Activated T-helper 1 cell treated with anti-CD3 and anti-CD28 coated beads, Interleukin-12 subunit alpha, Interleukin-12 subunit beta, Interleukin-2, Interleukin-4 antibody, amounts not matched to agents 30 ng/mL and 10 ng/mL and 1 ng/mL, durations not matched to agents 14 hours and 24 hours and 36 hours (primary cell): ENCODE results near the gene RGS3. TPM values are rescaled to one million over a fixed set of nuclear protein-coding genes. Genes with fewer than 3 reads are reported as not detected.

Experiments used
- DNase-seq: peaks from one replicate; pipeline ENCODE4 v3.0.0; 2021; ENCODE audit warnings: low spot score
- H3K27ac Mint-ChIP-seq: one replicate; pipeline ENCODE4 v1.8.0; 2021; ENCODE audit warnings: mild to moderate bottlenecking, mixed read lengths
- H3K27me3 Mint-ChIP-seq: one replicate; pipeline ENCODE4 v1.8.0; 2022; ENCODE audit warnings: mild to moderate bottlenecking, moderate library complexity, mixed read lengths; ENCODE audit not compliant: insufficient read depth
- H3K36me3 Mint-ChIP-seq: one replicate; pipeline ENCODE4 v1.8.0; 2021; ENCODE audit warnings: low read depth, mixed read lengths
- H3K4me1 Mint-ChIP-seq: one replicate; pipeline ENCODE4 v1.8.0; 2021; ENCODE audit warnings: low read depth, mixed read lengths
- H3K4me3 Mint-ChIP-seq: one replicate; pipeline ENCODE4 v1.8.0; 2021; ENCODE audit warnings: mild to moderate bottlenecking, moderate library complexity, mixed read lengths
- H3K9me3 Mint-ChIP-seq: one replicate; pipeline ENCODE4 v1.8.0; 2021; ENCODE audit warnings: mixed read lengths
- intact Hi-C: fragments of 100-400 bp; cut with micrococcal nuclease; formaldehyde crosslinking; loops from one replicate; pipeline ENCODE4 v1.15.1; 2024
- total RNA-seq: library from RNA; stranded (reverse); gene quantifications from 2 replicates; pipeline ENCODE4 v1.2.3, GENCODE V29; 2022

The RGS3 gene
- total RNA-seq, 1 donor from 2014 or later = 128 TPM

DNA sequence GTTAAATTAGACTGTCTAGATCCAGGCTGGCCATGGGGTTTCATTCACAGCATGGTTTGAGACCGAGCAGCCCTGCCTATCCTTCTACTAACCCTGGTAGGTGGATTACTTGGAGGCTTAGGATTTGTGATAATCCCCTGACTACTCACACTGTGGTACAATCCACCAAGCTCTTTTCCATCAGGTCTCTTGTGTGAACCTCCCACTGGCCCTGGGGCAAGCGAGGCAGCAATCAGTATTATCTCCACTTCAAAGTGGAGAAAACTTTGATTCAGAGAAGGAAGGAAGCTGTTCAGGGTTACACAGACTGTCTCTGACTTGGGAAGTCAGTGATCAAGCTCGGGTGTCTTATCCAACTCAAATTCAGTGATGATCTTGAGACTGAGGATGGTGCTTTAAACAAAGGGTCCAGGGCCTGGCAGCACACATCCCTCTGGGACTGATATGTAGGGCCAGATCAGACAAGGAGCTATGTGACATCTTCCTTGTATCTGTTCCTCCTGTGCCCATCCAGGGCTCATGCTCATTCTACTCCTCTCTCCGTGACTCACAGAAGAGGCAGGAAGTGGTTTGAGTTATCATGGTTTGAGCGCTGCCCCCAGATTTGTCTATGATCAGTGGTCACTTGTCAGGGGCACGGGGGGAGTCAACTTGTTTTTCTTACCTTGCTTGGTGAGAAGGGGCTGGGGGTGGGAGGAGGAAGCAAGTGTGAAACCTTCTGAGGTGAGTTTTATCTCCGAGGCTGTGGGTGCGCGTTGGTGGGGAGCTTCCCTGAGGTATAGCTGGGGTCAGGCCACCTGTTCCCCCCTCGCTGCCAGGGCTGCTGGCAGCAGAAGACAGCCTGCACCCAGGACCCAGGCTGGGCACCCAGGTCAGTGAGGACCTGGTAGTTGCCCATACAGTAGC is 48.6 kb downstream of the RGS3 start:
- H3K27me3 Mint-ChIP-seq = peaks cover 3% of the 10 kb centered on the region

GRCh38 chr9:113513111-113513510 is 49.6 kb downstream of the RGS3 start:
- peaks cover 2% of the 10 kb centered on the region for H3K36me3 Mint-ChIP-seq
- peaks cover 3% of the 10 kb centered on the region for H3K27me3 Mint-ChIP-seq
- DNase-seq = no peak
- intact Hi-C loops = loop anchor here (2.0 to 10.0 kb wide), 4 partner anchors 172 to 1478 kb away; partner anchors contain the start of genes AKNA and WDR31
- no peaks in the 10 kb centered on the region for H3K9me3 Mint-ChIP-seq
- peak overlapping the region; percentile 90 for H3K27ac Mint-ChIP-seq
- H3K4me3 Mint-ChIP-seq = peak overlapping the region; percentile 74
- H3K4me1 Mint-ChIP-seq = peaks cover 77% of the 10 kb centered on the region

More for the DNA sequence above, 48.6 kb downstream of the RGS3 start:
- Mint-ChIP-seq H3K4me3 (peak overlapping the region; percentile 62), H3K27ac (peak overlapping the region; percentile 90), H3K36me3 (no peaks in the 10 kb centered on the region), H3K4me1 (peaks cover 76% of the 10 kb centered on the region), H3K9me3 (no peaks in the 10 kb centered on the region)
- peak; percentile 57 for DNase-seq
- intact Hi-C loops = loop anchor here (1.0 to 10.0 kb wide), 8 partner anchors 11 to 1477 kb away; partner anchors contain the start of genes AKNA and WDR31

- Mint-ChIP-seq H3K4me3 (peak overlapping the region; percentile 74), H3K36me3 (peaks cover 7% of the 10 kb centered on the region), H3K27me3 (peaks cover 3% of the 10 kb centered on the region)
These were observed 50.0 kb downstream of the RGS3 start for GRCh38 chr9:113513536-113513935.

GRCh38 chr9:113514061-113514460 is 50.5 kb downstream of the RGS3 start:
- peak overlapping the region; percentile 68 for H3K27ac Mint-ChIP-seq
- DNase-seq = no peak
- H3K9me3 Mint-ChIP-seq = no peaks in the 10 kb centered on the region
- intact Hi-C loops = loop anchor here (10.0 kb wide), 3 partner anchors 871 to 1479 kb away; partner anchors contain the start of gene AKNA
- H3K4me3 Mint-ChIP-seq = no peak overlapping the region
- peaks cover 12% of the 10 kb centered on the region for H3K36me3 Mint-ChIP-seq
- H3K27me3 Mint-ChIP-seq = peaks cover 3% of the 10 kb centered on the region
- peaks cover 78% of the 10 kb centered on the region for H3K4me1 Mint-ChIP-seq

More at GRCh38 chr9:113513536-113513935, 50.0 kb downstream of the RGS3 start:
- intact Hi-C loops = loop anchor here (2.0 to 10.0 kb wide), 4 partner anchors 173 to 1479 kb away; partner anchors contain the start of genes AKNA and WDR31
- H3K9me3 Mint-ChIP-seq = no peaks in the 10 kb centered on the region
- H3K27ac Mint-ChIP-seq = peak overlapping the region; percentile 90
- peaks cover 77% of the 10 kb centered on the region for H3K4me1 Mint-ChIP-seq
- DNase-seq = no peak

DNA sequence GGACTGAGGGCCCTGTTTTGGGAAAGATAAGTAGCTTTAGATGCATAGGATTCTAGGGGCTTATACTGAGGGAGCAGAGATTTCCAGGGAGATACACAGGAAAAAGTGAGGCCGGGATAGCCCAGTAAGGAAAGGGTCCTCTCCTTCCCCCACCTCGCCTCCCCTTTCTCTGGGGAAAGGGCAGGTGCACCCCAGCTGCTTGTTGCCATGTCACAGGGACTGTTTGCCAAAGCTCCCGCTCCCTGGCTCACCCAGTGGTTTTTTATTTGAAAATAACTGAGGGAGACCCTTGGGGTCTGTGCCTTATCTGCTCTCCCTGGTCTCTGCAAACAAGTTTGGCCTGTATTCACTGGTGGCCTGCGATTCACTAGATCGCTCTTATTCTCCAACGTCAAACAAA is 51.2 kb downstream of the RGS3 start:
- DNase-seq = no peak
- H3K9me3 Mint-ChIP-seq = no peaks in the 10 kb centered on the region
- intact Hi-C loops = loop anchor here (10.0 kb wide), 3 partner anchors 870 to 1480 kb away; partner anchors contain the start of gene AKNA
- no peaks in the 10 kb centered on the region for H3K27me3 Mint-ChIP-seq
- H3K4me1 Mint-ChIP-seq = peaks cover 82% of the 10 kb centered on the region
- H3K36me3 Mint-ChIP-seq = peaks cover 17% of the 10 kb centered on the region
- H3K4me3 Mint-ChIP-seq = no peak overlapping the region
- H3K27ac Mint-ChIP-seq = no peak overlapping the region

- H3K27ac Mint-ChIP-seq = no peak overlapping the region
- H3K27me3 Mint-ChIP-seq = no peaks in the 10 kb centered on the region
- intact Hi-C loops = loop anchor here (2.0 to 10.0 kb wide), 5 partner anchors 69 to 1481 kb away; partner anchors contain the start of gene AKNA
- peaks cover 85% of the 10 kb centered on the region for H3K4me1 Mint-ChIP-seq
- H3K9me3 Mint-ChIP-seq = no peaks in the 10 kb centered on the region
- no peak for DNase-seq
- peaks cover 24% of the 10 kb centered on the region for H3K36me3 Mint-ChIP-seq
- no peak overlapping the region for H3K4me3 Mint-ChIP-seq
These were observed 52.3 kb downstream of the RGS3 start for GRCh38 chr9:113515862-113516261.

DNA sequence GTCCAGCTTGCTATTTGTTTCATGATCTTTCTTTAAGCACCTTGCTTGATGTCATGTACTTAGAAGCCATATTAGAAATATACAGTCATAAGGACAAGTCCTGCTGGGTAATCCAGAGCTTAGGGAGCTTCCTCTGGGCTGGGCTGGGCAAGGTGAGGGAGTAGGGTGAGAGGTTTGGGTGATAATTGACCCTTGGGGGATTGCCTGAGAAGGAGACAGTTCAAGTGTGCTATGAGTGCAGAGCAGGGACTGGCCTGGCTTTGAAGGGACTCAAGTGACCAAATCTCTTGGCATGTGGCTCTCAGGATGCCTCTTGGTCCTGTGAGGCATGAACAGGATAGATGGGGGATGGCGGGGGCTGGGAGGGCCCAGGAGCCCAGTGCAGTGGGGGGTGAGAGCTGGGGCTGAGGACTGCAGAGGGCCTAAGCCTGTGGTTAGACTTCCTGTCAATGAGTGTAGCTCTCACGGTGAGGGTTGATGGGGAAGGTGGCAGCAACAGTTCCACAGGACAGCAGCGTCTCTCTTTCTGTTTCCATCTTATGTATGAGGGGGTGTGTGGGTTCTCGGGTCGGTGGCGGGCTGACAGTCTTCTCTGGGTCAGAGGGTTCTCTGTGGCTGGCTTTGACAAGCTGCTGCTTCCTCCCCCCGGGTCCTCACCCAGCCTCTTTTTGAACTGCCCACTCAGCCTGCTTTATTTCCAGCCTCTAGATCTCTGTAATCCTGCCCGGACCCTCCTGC is 53.5 kb downstream of the RGS3 start:
- Mint-ChIP-seq H3K27ac (peak overlapping the region; percentile 85), H3K27me3 (no peaks in the 10 kb centered on the region), H3K9me3 (no peaks in the 10 kb centered on the region), H3K4me3 (peak overlapping the region; percentile 95), H3K4me1 (peaks cover 82% of the 10 kb centered on the region), H3K36me3 (peaks cover 32% of the 10 kb centered on the region)
- DNase-seq = peak; percentile 67
- intact Hi-C loops = loop anchor here (1.0 to 10.0 kb wide), 9 partner anchors 62 to 1482 kb away; partner anchors contain the start of genes AKNA, C9orf43, CDC26 and FKBP15

DNA sequence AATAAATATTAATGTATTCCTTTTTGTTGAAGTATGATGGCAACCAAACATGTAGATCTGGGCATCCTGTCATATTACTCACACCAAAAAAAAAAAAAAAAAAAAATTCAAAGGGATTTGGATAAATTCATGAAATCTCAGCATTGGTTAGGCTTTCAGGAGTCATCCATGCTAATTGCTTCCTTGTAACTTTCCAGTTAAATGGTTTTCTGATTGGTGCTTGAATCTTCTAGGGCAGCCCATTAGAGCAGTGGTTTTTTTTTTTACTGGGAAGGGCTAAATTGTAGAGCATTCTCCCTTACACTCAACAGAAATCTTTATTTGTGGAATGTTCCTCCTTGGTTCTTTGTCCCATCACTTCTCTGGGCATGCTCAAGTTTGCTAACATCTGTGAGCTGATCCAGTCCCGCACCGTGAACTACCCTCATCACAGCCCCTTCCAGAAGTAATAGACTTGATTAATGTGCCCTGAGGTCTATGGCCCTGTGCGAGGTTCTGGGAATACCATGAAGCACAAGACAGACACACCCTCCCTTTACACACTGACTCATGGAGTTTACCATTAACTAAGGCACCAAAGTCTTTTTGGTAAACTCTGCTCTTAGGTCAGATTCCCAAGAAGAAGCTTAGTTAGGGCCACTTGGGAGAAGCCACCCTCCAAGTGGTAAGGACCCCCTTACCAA is 56.0 kb downstream of the RGS3 start:
- no peak for DNase-seq
- Mint-ChIP-seq H3K27ac (peak overlapping the region; percentile 85), H3K36me3 (peaks cover 48% of the 10 kb centered on the region), H3K9me3 (no peaks in the 10 kb centered on the region), H3K4me3 (peak overlapping the region; percentile 95), H3K4me1 (peaks cover 82% of the 10 kb centered on the region), H3K27me3 (peaks cover 2% of the 10 kb centered on the region)
- intact Hi-C loops = loop anchor here (10.0 kb wide), 3 partner anchors 865 to 1485 kb away; partner anchors contain the start of gene AKNA

GRCh38 chr9:113520109-113520642 is 56.6 kb downstream of the RGS3 start:
- H3K36me3 Mint-ChIP-seq = peaks cover 54% of the 10 kb centered on the region
- intact Hi-C loops = no loop called here
- DNase-seq = peak; percentile 14
- peak overlapping the region; percentile 52 for H3K27ac Mint-ChIP-seq
- peak overlapping the region; percentile 95 for H3K4me3 Mint-ChIP-seq
- peaks cover 87% of the 10 kb centered on the region for H3K4me1 Mint-ChIP-seq
- peaks cover 2% of the 10 kb centered on the region for H3K27me3 Mint-ChIP-seq
- no peaks in the 10 kb centered on the region for H3K9me3 Mint-ChIP-seq

- no peak for DNase-seq
- H3K9me3 Mint-ChIP-seq = no peaks in the 10 kb centered on the region
These were observed 58.2 kb downstream of the RGS3 start for GRCh38 chr9:113521693-113522255.

DNA sequence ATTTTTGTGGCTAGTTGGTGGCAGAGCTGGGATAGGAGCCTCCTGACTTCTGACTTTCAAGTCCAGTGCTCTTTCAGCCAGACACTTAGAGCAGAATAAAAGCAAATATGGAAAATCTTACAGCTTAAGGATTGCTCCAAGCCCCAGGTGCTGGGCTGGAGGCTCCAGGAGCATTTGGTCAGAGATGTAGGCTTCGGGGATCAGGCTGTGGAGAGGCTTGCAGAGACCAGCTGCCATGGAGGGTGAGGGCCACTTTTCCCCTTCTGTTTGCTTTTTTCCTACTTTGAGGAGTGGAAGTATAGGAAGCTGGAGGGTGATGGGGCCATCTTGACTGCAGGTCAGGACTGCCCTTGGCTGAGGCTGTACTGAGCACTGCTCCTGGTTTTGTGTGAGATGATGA is 58.9 kb downstream of the RGS3 start:
- Mint-ChIP-seq H3K4me3 (peak overlapping the region; percentile 77), H3K27me3 (peaks cover 2% of the 10 kb centered on the region), H3K27ac (peak overlapping the region; percentile 86), H3K36me3 (peaks cover 73% of the 10 kb centered on the region), H3K9me3 (no peaks in the 10 kb centered on the region), H3K4me1 (peaks cover 88% of the 10 kb centered on the region)
- DNase-seq = no peak
- intact Hi-C loops = loop anchor here (2.0 kb wide), 3 partner anchors 136 to 772 kb away; partner anchors contain the start of genes SLC31A2 and SNX30

More at GRCh38 chr9:113521693-113522255, 58.2 kb downstream of the RGS3 start:
- intact Hi-C loops = loop anchor here (2.0 kb wide), 3 partner anchors 137 to 771 kb away; partner anchors contain the start of genes SLC31A2 and SNX30
- H3K4me1 Mint-ChIP-seq = peaks cover 88% of the 10 kb centered on the region
- H3K27me3 Mint-ChIP-seq = peaks cover 2% of the 10 kb centered on the region
- peak overlapping the region; percentile 77 for H3K4me3 Mint-ChIP-seq
- peaks cover 66% of the 10 kb centered on the region for H3K36me3 Mint-ChIP-seq
- H3K27ac Mint-ChIP-seq = no peak overlapping the region
